Urinary bladder (tissue), 4 donors: ENCODE measurements around the gene NKD1. TPM values are rescaled to one million over a fixed set of nuclear protein-coding genes. Genes with fewer than 3 reads are reported as not detected.

Source experiments
- DNase-seq: peaks from one replicate; pipeline ENCODE4 v3.0.0-alpha.2; 2015; ENCODE audit errors: extremely low spot score
- H3K27ac ChIP-seq: one replicate; pipeline ENCODE4 v1.5.1; 2013; ENCODE audit warnings: low read depth, mild to moderate bottlenecking, moderate library complexity
- H3K36me3 ChIP-seq: one replicate; pipeline ENCODE4 v1.6.1; 2013; ENCODE audit warnings: mild to moderate bottlenecking, moderate library complexity; ENCODE audit not compliant: insufficient read depth
- H3K4me1 ChIP-seq: one replicate; pipeline ENCODE4 v1.6.1; 2013; ENCODE audit warnings: mild to moderate bottlenecking, moderate library complexity; ENCODE audit not compliant: insufficient read depth
- H3K4me3 ChIP-seq: one replicate; pipeline ENCODE4 v1.5.1; 2013; ENCODE audit warnings: low read depth, low read length
- WGBS: extraction: QIAGEN DNeasy Blood & Tissue Kit; methylation state at CpG from one replicate; pipeline ENCODE4 v1.1.7; 2013; 5-methylcytosine and 5-hydroxymethylcytosine counted together
- polyA plus RNA-seq: library from polyadenylated mRNA; stranded (reverse); fragments of 200-250 nt; gene quantifications from one replicate; pipeline ENCODE4 v1.2.3, GENCODE V29; 2013
- total RNA-seq: library from RNA; depleted of rRNA; stranded (reverse); fragments of >200 nt; gene quantifications from one replicate; pipeline ENCODE4 v1.2.3, GENCODE V29; 2014
- donor health status: healthy with polysubstance abuse.
- donor health status: healthy.

NKD1 gene
- total and polyA plus RNA-seq, 2 donors, result 5.9 to 6.2 TPM

- no peak for DNase-seq
- WGBS, result 95% methylated on average over 5 of the region's 5 CpGs
- H3K4me1 ChIP-seq, result peaks cover 1% of the 10 kb centered on the region
- no peak overlapping the region for H3K4me3 ChIP-seq
- H3K36me3 ChIP-seq, result no peaks in the 10 kb centered on the region
- H3K27ac ChIP-seq, result no peak overlapping the region
These were observed 17.2 kb downstream of the NKD1 start for GRCh38 chr16:50565428-50565827.

DNA sequence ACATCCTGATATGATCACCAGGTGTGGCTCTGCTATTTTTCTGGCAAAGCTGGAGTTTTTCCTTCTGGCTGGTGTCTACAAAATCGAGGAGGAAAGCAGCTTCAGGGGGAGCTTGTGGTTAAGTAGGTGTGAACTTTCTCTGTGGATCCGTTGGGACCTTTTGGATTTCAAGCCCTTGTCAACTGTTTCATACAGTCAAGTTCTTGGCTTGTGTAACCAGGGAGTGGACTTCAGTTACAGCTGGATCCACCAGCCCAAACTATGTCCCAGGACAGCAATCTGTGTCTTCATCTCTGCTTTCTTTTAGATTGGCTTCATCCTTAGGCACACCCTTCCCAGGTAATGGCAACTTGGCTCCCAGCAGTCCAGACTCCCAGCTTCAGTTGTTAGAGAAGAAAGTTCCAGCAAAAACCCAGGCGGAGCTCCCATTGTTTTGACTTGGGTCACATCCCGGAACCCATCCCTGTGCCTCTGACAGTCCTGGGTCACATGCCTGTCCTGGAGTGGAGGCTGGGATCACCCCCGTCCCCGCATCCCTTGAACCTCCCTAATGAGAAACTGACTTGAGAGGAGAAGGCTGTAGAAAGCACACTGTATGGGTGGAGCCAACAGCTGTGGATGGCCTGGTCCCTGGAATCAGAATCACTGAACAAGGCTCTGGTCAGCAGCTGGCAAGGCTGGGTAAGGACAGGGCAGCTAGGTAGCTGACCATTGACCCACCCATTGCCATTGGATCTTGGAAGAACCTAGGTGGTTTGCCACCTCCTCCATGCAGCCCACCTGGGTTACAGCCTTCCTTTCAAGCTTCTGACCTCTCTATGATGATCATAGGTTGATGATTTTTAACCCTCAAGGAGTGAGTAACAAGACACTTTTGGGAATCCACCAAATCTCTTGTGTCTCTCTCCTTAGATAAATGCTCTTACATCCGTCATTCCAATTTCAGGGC lies 18.1 kb downstream of the NKD1 start:
- Histone ChIP-seq H3K4me1 (peaks cover 1% of the 10 kb centered on the region), H3K27ac (no peak overlapping the region), H3K4me3 (no peak overlapping the region), H3K36me3 (no peaks in the 10 kb centered on the region)
- DNase-seq, result no peak
- WGBS, result 85% methylated on average over 7 of the region's 7 CpGs

DNA sequence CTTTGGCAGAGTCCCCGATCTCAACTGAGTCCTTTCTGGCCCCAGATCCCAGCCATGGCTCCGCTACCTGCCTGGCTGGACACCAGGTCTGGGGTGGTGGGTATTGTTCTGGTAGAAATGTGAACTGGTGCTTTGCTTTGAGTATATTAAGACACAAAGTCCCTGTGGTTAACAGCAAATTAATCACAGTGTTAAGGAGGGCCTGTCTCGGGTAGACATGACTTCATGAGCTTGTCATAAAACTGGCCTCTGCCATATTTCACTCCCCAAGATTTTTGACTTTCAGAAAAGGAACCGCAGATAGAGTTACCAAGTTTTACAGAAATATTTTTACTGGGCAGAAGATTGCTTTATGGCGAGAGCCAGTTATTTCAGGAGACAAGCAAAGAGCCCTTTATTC lies 19.5 kb downstream of the NKD1 start:
- Histone ChIP-seq H3K36me3 (no peaks in the 10 kb centered on the region), H3K4me1 (peaks cover 1% of the 10 kb centered on the region), H3K4me3 (no peak overlapping the region), H3K27ac (no peak overlapping the region)
- no peak for DNase-seq
- 75% methylated on average over 5 of the region's 5 CpGs for WGBS

DNA sequence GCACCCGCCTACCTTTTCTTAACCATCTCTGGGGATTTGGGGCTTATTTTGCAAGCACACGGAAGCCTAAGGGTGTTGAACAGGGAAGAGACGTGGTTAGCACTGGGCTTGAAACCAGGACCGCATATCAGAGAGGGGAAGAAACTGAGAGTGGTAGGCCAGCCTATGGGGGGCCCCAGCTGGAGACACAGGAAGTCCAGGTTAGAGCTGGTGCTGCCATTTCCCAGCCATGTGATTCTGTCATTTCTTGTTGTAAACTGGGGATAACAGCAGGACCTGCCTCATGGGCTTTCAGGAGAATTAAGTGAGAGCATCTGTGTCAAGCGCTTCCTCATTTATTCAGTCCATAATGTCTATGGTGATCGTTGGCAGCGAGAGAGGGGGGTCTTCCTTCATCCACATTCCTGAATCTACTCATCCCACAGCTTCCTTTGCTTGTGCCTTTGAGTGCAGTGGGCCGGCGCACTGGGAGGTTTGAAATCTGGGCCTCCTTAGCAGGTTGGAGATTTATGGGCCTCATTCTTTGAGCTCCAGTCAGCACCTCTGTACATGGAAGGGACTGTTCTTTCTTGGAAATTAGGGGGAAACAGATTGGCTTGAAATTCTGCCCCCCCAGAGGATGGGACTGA lies 20.1 kb downstream of the NKD1 start:
- no peaks in the 10 kb centered on the region for H3K36me3 ChIP-seq
- no peak overlapping the region for H3K4me3 ChIP-seq
- DNase-seq, result no peak
- WGBS, result 70% methylated on average over 9 of the region's 9 CpGs
- no peak overlapping the region for H3K27ac ChIP-seq
- peaks cover 4% of the 10 kb centered on the region for H3K4me1 ChIP-seq

DNA sequence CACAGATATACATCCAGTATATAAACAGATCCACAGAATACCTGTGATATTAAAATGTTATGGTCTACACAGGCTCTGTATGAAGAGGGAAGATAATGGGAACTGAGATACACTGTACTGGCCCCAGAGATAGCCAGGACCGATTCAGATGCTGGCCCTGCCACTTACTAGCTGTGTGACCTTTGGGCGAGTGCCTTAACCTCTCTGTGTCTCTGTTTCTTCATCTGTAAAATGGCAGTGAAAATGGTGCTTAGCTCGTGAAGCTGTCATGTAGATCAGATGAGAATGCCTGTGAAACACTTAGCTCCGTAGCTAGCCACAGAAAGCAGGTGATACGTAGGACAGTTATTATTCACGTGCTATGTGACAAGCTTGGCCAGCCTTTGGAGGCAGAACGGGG lies 22.2 kb downstream of the NKD1 start:
- WGBS, result 93% methylated on average over 7 of the region's 7 CpGs
- no peak overlapping the region for H3K4me3 ChIP-seq
- H3K4me1 ChIP-seq, result peaks cover 7% of the 10 kb centered on the region
- H3K36me3 ChIP-seq, result no peaks in the 10 kb centered on the region
- DNase-seq, result no peak
- H3K27ac ChIP-seq, result no peak overlapping the region

- peaks cover 7% of the 10 kb centered on the region for H3K4me1 ChIP-seq
- DNase-seq, result no peak
- no peaks in the 10 kb centered on the region for H3K36me3 ChIP-seq
- H3K4me3 ChIP-seq, result no peak overlapping the region
- no peak overlapping the region for H3K27ac ChIP-seq
- WGBS, result 93% methylated on average over 11 of the region's 11 CpGs
These were observed 22.8 kb downstream of the NKD1 start for GRCh38 chr16:50570808-50571598.

GRCh38 chr16:50571786-50572185 lies 23.6 kb downstream of the NKD1 start:
- H3K4me1 ChIP-seq, result peaks cover 7% of the 10 kb centered on the region

GRCh38 chr16:50572700-50573099 lies 24.5 kb downstream of the NKD1 start:
- H3K36me3 ChIP-seq, result no peaks in the 10 kb centered on the region
- no peak overlapping the region for H3K27ac ChIP-seq
- WGBS, result 81% methylated on average over 7 of the region's 7 CpGs
- peaks cover 7% of the 10 kb centered on the region for H3K4me1 ChIP-seq
- DNase-seq, result no peak
- no peak overlapping the region for H3K4me3 ChIP-seq

More at GRCh38 chr16:50571786-50572185, 23.6 kb downstream of the NKD1 start:
- no peak for DNase-seq
- H3K4me3 ChIP-seq, result no peak overlapping the region
- WGBS, result 98% methylated on average over 7 of the region's 7 CpGs
- H3K36me3 ChIP-seq, result no peaks in the 10 kb centered on the region
- H3K27ac ChIP-seq, result no peak overlapping the region

DNA sequence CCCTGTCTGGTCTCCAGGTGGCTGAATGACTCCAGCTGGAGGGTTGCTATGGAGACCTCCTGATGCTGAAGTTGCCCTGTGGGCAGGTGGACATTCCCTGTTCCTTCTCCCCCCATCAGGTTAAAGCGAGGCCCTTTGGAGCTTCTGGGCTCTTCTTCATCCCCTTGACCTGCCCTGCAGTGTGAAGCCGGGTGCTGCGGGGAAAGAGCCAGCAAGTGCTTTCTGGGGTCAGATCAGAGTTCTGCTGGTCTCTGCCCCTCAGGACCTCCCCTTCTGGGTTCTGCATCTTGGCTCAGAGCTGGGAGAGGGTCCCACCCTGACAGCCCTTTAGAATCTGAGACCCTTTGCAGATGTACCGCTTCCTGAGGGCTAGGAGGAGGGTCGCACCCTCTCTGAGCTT lies 25.1 kb downstream of the NKD1 start:
- Histone ChIP-seq H3K4me3 (no peak overlapping the region), H3K4me1 (peaks cover 7% of the 10 kb centered on the region), H3K27ac (no peak overlapping the region), H3K36me3 (no peaks in the 10 kb centered on the region)
- no peak for DNase-seq
- WGBS, result 91% methylated on average over 5 of the region's 5 CpGs

DNA sequence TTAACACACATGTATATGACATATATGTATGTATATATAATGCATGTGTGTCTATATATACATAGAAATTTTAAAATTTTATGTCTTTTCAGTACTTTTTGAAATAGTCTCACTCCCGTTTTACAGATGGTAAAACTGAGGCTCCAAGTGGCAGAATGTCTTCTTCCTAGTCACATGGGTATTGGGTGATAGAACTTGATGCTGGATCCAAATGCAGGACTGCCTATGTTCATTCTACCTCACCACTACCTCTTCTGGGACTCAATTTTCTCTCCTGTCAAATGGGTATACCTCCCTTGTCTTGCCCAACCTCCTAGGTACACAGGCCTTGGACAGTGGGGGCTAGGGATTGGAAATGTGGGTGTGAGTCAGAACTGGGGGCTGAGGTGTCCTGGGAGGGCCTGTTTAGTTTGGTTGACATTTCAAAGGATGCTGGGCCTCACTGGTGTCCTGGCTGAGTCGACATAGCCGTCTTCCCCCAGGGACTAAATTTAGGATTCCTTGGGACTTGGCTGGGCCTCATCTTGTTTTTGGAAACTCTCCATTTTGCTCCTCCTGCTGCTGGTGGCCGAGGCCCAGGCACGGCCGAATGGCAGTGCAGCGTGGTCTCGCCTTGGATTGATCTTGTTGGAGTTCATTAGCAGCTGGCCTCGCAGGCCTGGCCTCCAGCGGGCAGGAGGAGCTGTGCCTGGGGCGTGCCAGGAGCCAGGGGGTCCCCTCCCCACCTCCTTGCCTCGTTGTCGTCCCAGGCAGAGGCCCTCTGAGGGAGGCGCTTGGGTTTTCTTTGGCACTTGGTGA lies 25.9 kb downstream of the NKD1 start:
- Histone ChIP-seq H3K36me3 (no peaks in the 10 kb centered on the region), H3K4me3 (no peak overlapping the region), H3K27ac (no peak overlapping the region), H3K4me1 (peaks cover 7% of the 10 kb centered on the region)
- WGBS, result 25% methylated on average over 14 of the region's 14 CpGs
- no peak for DNase-seq

DNA sequence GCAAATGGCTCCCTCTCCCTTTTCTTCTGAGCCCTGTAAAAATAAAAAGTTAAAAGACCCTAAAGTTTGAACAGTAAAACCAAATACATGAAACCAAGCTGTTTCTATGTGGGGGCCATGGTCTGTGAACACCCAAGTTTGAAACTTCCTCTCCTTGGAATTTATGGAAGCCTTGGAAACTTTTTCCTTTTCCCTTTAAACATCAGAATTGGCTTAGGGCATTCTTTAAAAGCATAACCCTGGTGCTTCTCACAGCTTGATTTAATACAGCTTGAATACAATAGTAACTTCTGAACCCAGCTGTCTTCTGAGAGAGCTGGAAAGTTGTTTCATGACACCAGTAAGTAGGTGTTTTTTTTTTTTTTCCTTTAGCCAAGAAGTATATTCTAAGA lies 26.5 kb downstream of the NKD1 start:
- DNase-seq, result peak; percentile 63
- Histone ChIP-seq H3K27ac (no peak overlapping the region), H3K36me3 (no peaks in the 10 kb centered on the region), H3K4me3 (no peak overlapping the region), H3K4me1 (peaks cover 6% of the 10 kb centered on the region)

- DNase-seq, result no peak
- H3K4me3 ChIP-seq, result no peak overlapping the region
- H3K36me3 ChIP-seq, result no peaks in the 10 kb centered on the region
- H3K27ac ChIP-seq, result no peak overlapping the region
- WGBS, result 92% methylated on average over 2 of the region's 2 CpGs
- H3K4me1 ChIP-seq, result peaks cover 6% of the 10 kb centered on the region
These were observed 27.5 kb downstream of the NKD1 start for GRCh38 chr16:50575743-50576142.
